A549 (cell line): Measurements from ENCODE around the gene ARID5B. TPM values are rescaled to one million over a fixed set of nuclear protein-coding genes. Genes with fewer than 3 reads are reported as not detected.

Experiments
- ATAC-seq, 2 experiments: fragments of 200-7000 bp in 1 of 2; fragments of >200 bp in 1 of 2; cut with Nextera tagmentation in 1 of 2; cut with Tn5 transposase in 1 of 2; 3 replicates each; pipeline versions ENCODE4 v1.8.0 to v1.9.1; 2018 to 2020; ENCODE audit warnings: mild to moderate bottlenecking in 1 of 2, moderate library complexity in 1 of 2
- CTCF ChIA-PET: fragments of 300-600 bp; sonication (Branson Sonifier 250); formaldehyde crosslinking; extraction: SDS; loops from one replicate; lab custom pipeline; 2021; ENCODE audit warnings: antibody characterized with exemption, inconsistent platforms; lab: Yijun Ruan, JAX
- POLR2A ChIA-PET: fragments of 350-600 bp; formaldehyde crosslinking; extraction: SDS; loops from one replicate; lab custom pipeline; 2021; ENCODE audit warnings: antibody characterized with exemption, inconsistent platforms; lab: Yijun Ruan, JAX
- DNase-seq, 2 experiments: peaks; one replicate each; pipeline versions ENCODE4 v3.0.0 to v3.0.0-alpha.2; 2011 to 2016; ENCODE audit warnings: low read depth in 1 of 2, low spot score in 1 of 2
- FAIRE-seq: peaks from 2 replicates; lab custom pipeline; 2011; peaks lifted over from hg19 to GRCh38; lab: Jason Lieb, UNC
- H3K27ac ChIP-seq, 2 experiments: fragments of >200 bp; sonication (Bioruptor Twin); formaldehyde crosslinking; 3 replicates each; pipeline ENCODE4 v1.5.1; 2016 to 2017
- H3K4me1 ChIP-seq: fragments of >200 bp; sonication (Bioruptor Twin); formaldehyde crosslinking; 3 replicates; pipeline ENCODE4 v1.6.1; 2016
- H3K4me2 ChIP-seq: fragments of >200 bp; sonication (Bioruptor Twin); formaldehyde crosslinking; 3 replicates; pipeline ENCODE4 v1.6.1; 2016
- H3K4me3 ChIP-seq: fragments of >200 bp; sonication (Bioruptor Twin); formaldehyde crosslinking; 3 replicates; pipeline ENCODE4 v1.5.1; 2016
- H3K9me3 ChIP-seq: fragments of >200 bp; sonication (Bioruptor Twin); formaldehyde crosslinking; 3 replicates; pipeline ENCODE4 v1.6.1; 2016
- ATOH8 ChIP-seq: fragments of 250-450 bp; sonication (Bioruptor Pico); IDR thresholded peaks from 2 replicates; pipeline ENCODE4 v1.5.0; 2020; ENCODE audit warnings: low read depth, mild to moderate bottlenecking, moderate library complexity
- CBX2 ChIP-seq: fragments of 200-600 bp; sonication (generic); IDR thresholded peaks from 2 replicates; pipeline ENCODE4 v1.6.1; 2016; ENCODE audit warnings: low read depth, mild to moderate bottlenecking, borderline replicate concordance
- CHD2 ChIP-seq: fragments of 150-350 bp; IDR thresholded peaks from 2 replicates; pipeline ENCODE4 v1.6.1; 2014; ENCODE audit warnings: low read length; ENCODE audit not compliant: partially characterized antibody
- CHD4 ChIP-seq: fragments of 200-600 bp; sonication (generic); IDR thresholded peaks from 2 replicates; pipeline ENCODE4 v1.6.1; 2016; ENCODE audit warnings: antibody characterized with exemption, mild to moderate bottlenecking, borderline replicate concordance
- EP300 ChIP-seq, 2 experiments: fragments of >200 bp; sonication (Bioruptor Twin); formaldehyde crosslinking; IDR thresholded peaks; 2 replicates in 1 of 2; 3 replicates in 1 of 2; pipeline ENCODE4 v1.6.1; 2016 to 2017
- HOXB13 ChIP-seq: fragments of 250-450 bp; sonication (Bioruptor Pico); IDR thresholded peaks from 2 replicates; pipeline ENCODE4 v1.5.0; 2020; ENCODE audit warnings: low read depth, mild to moderate bottlenecking, moderate library complexity
- HOXB5 ChIP-seq: fragments of 250-450 bp; sonication (Bioruptor Pico); IDR thresholded peaks from 2 replicates; pipeline ENCODE4 v1.5.0; 2020; ENCODE audit warnings: mild to moderate bottlenecking, moderate library complexity
- MAFK ChIP-seq: fragments of 450-650 bp; IDR thresholded peaks from 2 replicates; pipeline ENCODE4 v1.6.1; 2014; ENCODE audit not compliant: partially characterized antibody
- MAZ ChIP-seq: fragments of 150-350 bp; IDR thresholded peaks from 2 replicates; pipeline ENCODE4 v1.6.1; 2014; ENCODE audit warnings: antibody characterized with exemption, low read depth, low read length, borderline replicate concordance
- MYC ChIP-seq: IDR thresholded peaks from 2 replicates; pipeline ENCODE4 v1.6.1; 2012; ENCODE audit warnings: mild to moderate bottlenecking, inconsistent platforms, low read length, improper control_type of control experiment, borderline replicate concordance
- NFE2L2 ChIP-seq: fragments of 150-350 bp; conservative IDR thresholded peaks from 2 replicates; pipeline ENCODE4 v1.6.1; 2014; ENCODE audit warnings: low read length
- NPAS2 ChIP-seq: fragments of 250-450 bp; sonication (Bioruptor Pico); IDR thresholded peaks from 2 replicates; pipeline ENCODE4 v1.8.0; 2022; ENCODE audit warnings: mild to moderate bottlenecking, moderate library complexity, borderline replicate concordance
- POLR2A ChIP-seq: IDR thresholded peaks from 2 replicates; pipeline ENCODE4 v1.6.1; 2012; ENCODE audit warnings: mild to moderate bottlenecking, low read length
- POLR2AphosphoS2 ChIP-seq: conservative IDR thresholded peaks from 2 replicates; pipeline ENCODE4 v1.6.1; 2012; ENCODE audit warnings: low read length, improper control_type of control experiment, inconsistent platforms
- RAD21 ChIP-seq, 2 experiments: fragments of >200 bp in 1 of 2; sonication (Bioruptor Twin) in 1 of 2; formaldehyde crosslinking in 1 of 2; IDR thresholded peaks in 1 of 2; conservative IDR thresholded peaks in 1 of 2; 2 replicates in 1 of 2; 3 replicates in 1 of 2; pipeline ENCODE4 v1.6.1; 2012 to 2018; ENCODE audit warnings: inconsistent platforms in 1 of 2
- RCOR1 ChIP-seq: fragments of 150-350 bp; IDR thresholded peaks from 2 replicates; pipeline ENCODE4 v1.6.1; 2014; ENCODE audit warnings: antibody characterized with exemption, low read length, low read depth
- SMC3 ChIP-seq: fragments of >200 bp; sonication (Bioruptor Twin); formaldehyde crosslinking; IDR thresholded peaks from 3 replicates; pipeline ENCODE4 v1.6.1; 2018; ENCODE audit warnings: inconsistent platforms
- TFCP2L1 ChIP-seq: fragments of 250-450 bp; sonication (Bioruptor Pico); IDR thresholded peaks from 2 replicates; pipeline ENCODE4 v1.5.0; 2021; ENCODE audit warnings: mild to moderate bottlenecking
- USF2 ChIP-seq: fragments of 450-650 bp; IDR thresholded peaks from 2 replicates; pipeline ENCODE4 v1.6.1; 2014; ENCODE audit warnings: antibody characterized with exemption
- WGBS: methylation state at CpG from one replicate; pipeline ENCODE4 v1.1.6; 2017; ENCODE audit errors: missing lambda C conversion rate; 5-methylcytosine and 5-hydroxymethylcytosine counted together
- polyA plus RNA-seq, 4 experiments: library from polyadenylated mRNA; depleted of rRNA in 3 of 4; stranded (reverse); fragments of >200 nt; fragmentation: RNase III in 1 of 4; extraction: RNeasy Plus Mini Kit Qiagen cat#74134 plus additional on column Dnase treatment in 1 of 4; gene quantifications; 2 replicates in 3 of 4; 3 replicates in 1 of 4; pipeline ENCODE4 v1.2.3, GENCODE V29; 2011 to 2017
- TF ChIP-seq, protein P1 (sequence below): fragments of 150-350 bp; IDR thresholded peaks from 2 replicates; pipeline ENCODE4 v1.6.1; 2014; ENCODE audit warnings: low read depth, mild to moderate bottlenecking, low read length
- TF ChIP-seq, protein P2 (sequence below): fragments of >200 bp; sonication (Bioruptor Twin); formaldehyde crosslinking; IDR thresholded peaks from 3 replicates; pipeline ENCODE4 v1.5.1; 2016
- TF ChIP-seq, protein P3 (sequence below): IDR thresholded peaks from 2 replicates; pipeline ENCODE4 v1.6.1; 2012

ARID5B gene
- polyA plus RNA-seq, 2 of the 4 experiments (the other 2 are of a cell fraction) = 0.75 to 1.6 TPM

DNA sequence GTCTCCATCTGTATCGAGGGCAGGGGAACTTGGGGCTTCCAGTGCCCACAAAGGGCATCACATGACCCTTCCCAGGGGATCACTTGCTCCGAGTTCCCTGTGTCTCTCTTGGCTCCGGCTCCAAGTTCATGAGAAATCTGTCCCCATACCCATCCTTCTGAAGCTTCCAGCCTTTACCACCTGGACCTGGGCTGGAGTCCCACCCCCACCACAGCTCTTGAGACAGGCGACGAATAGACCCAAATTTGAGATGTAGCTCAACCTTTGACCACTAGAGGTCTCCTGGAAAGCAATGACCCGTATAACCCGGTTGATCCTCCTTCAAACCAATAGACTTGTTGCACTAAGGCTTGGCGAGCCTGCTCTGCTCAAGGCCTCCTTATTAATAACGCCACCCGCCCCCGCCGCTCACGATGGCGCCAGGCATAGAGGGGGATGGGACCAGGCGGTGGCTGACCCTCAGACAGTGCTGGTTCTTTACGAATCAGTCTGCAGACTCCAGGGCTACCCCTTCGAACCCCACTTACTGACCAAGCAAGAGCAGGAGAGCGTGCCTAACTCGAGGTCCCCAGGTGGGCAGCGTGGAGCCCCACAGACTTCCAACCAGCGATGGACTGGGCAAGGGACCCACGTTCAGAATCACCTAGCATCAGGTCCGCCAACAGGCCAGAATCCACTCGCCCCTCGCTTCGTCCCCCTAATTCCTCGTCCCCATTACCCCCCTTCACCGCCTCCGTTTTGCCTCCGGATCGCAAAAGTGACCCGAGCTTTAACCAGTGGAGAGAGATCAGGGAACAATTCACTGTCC, 4.4 kb upstream of the ARID5B start:
- ATAC-seq = peak; percentile 79 to 88
- Histone ChIP-seq H3K27ac (peak overlapping the region in 1 of 2 experiments; percentile 46; a peak in 1 of 6 replicates), H3K4me2 (peak overlapping the region; percentile 64), H3K4me1 (peaks cover 32% of the 10 kb centered on the region; the same call in 2 of the 3 replicates), H3K4me3 (peak overlapping the region; percentile 13; the same call in 1 of the 3 replicates), H3K9me3 (no peaks in the 10 kb centered on the region)
- WGBS = 50% methylated on average over 28 of the region's 32 CpGs
- no peak for FAIRE-seq
- DNase-seq = peak; percentile 80 to 89
- CTCF ChIA-PET = interaction anchor here (0.6 to 2.7 kb wide), 23 partner anchors 9 to 192 kb away, joined by 3 to 13 read pairs (median 4); no protein-coding TSS in a partner anchor
- POLR2A ChIA-PET = no interaction called here
- TF ChIP-seq RAD21 (conservative IDR thresholded peaks at IDR 0.05 in 1 of 2, IDR thresholded peaks at IDR 0.05 in 1 of 2) (peak; percentile 52 to 58), SMC3 (peak; percentile 60)
- TF ChIP-seq, protein P1, sequence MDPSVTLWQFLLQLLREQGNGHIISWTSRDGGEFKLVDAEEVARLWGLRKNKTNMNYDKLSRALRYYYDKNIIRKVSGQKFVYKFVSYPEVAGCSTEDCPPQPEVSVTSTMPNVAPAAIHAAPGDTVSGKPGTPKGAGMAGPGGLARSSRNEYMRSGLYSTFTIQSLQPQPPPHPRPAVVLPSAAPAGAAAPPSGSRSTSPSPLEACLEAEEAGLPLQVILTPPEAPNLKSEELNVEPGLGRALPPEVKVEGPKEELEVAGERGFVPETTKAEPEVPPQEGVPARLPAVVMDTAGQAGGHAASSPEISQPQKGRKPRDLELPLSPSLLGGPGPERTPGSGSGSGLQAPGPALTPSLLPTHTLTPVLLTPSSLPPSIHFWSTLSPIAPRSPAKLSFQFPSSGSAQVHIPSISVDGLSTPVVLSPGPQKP = no peak
- TF ChIP-seq, protein P2, sequence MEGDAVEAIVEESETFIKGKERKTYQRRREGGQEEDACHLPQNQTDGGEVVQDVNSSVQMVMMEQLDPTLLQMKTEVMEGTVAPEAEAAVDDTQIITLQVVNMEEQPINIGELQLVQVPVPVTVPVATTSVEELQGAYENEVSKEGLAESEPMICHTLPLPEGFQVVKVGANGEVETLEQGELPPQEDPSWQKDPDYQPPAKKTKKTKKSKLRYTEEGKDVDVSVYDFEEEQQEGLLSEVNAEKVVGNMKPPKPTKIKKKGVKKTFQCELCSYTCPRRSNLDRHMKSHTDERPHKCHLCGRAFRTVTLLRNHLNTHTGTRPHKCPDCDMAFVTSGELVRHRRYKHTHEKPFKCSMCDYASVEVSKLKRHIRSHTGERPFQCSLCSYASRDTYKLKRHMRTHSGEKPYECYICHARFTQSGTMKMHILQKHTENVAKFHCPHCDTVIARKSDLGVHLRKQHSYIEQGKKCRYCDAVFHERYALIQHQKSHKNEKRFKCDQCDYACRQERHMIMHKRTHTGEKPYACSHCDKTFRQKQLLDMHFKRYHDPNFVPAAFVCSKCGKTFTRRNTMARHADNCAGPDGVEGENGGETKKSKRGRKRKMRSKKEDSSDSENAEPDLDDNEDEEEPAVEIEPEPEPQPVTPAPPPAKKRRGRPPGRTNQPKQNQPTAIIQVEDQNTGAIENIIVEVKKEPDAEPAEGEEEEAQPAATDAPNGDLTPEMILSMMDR = peak; percentile 58

- CTCF ChIA-PET = interaction anchor here (0.6 to 2.7 kb wide), 10 partner anchors 9 to 150 kb away, joined by 3 to 13 read pairs (median 7); no protein-coding TSS in a partner anchor
- Histone ChIP-seq H3K4me3 (0 out of 3 replicates have a peak overlapping the region, but pooled peaks have one; percentile 13), H3K27ac (peak overlapping the region in 1 of 2 experiments; percentile 46; a peak in 1 of 6 replicates), H3K4me2 (peak overlapping the region; percentile 64), H3K4me1 (peaks cover 32% of the 10 kb centered on the region; the same call in 2 of the 3 replicates), H3K9me3 (no peaks in the 10 kb centered on the region)
- peak; percentile 21 to 40 for DNase-seq
- WGBS = 58% methylated on average over 10 of the region's 10 CpGs
- TF ChIP-seq MAFK = peak; percentile 95
- no peak for TF ChIP-seq POLR2A
- no peak for TF ChIP-seq HOXB5 (CRISPR knock-in tag)
- no peak for FAIRE-seq
- ATAC-seq = peak; percentile 46 to 48; a peak in 4 of 6 replicates
- POLR2A ChIA-PET = no interaction called here
These were observed 3.6 kb upstream of the ARID5B start for GRCh38 chr10:61897671-61898434.

DNA sequence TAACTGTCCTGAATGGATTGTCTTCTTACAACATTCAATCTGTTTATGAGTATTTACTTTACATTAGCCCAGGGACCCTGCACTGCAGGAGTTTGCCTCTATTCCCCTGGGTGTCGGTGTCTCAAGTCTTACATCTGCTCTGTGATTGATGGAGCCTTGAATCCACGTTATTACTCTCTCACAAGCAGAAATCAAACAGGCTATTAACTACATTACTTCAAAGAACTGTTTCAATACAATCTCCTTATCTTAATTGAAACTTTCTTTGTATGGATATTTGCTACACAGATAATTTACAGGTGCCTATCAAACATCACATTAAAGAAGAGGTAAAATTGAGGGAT, 3.1 kb upstream of the ARID5B start:
- peaks cover 32% of the 10 kb centered on the region; the same call in 2 of the 3 replicates for H3K4me1 ChIP-seq
- TF ChIP-seq, protein P3, sequence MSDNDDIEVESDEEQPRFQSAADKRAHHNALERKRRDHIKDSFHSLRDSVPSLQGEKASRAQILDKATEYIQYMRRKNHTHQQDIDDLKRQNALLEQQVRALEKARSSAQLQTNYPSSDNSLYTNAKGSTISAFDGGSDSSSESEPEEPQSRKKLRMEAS = no peak
- no peak for TF ChIP-seq NPAS2 (CRISPR knock-in tag)
- no peak for TF ChIP-seq NFE2L2
- no peak for DNase-seq
- WGBS = 6% methylated on average over 2 of the region's 2 CpGs
- ChIA-PET POLR2A (no interaction called here), CTCF (interaction anchor here (1.3 to 2.7 kb wide), 7 partner anchors 8 to 149 kb away, joined by 3 to 13 read pairs (median 4); no protein-coding TSS in a partner anchor)
- ATAC-seq = no peak
- H3K4me2 ChIP-seq = no peak overlapping the region
- no peak overlapping the region for H3K27ac ChIP-seq
- FAIRE-seq = no peak
- H3K4me3 ChIP-seq = no peak overlapping the region
- H3K9me3 ChIP-seq = no peaks in the 10 kb centered on the region

DNA sequence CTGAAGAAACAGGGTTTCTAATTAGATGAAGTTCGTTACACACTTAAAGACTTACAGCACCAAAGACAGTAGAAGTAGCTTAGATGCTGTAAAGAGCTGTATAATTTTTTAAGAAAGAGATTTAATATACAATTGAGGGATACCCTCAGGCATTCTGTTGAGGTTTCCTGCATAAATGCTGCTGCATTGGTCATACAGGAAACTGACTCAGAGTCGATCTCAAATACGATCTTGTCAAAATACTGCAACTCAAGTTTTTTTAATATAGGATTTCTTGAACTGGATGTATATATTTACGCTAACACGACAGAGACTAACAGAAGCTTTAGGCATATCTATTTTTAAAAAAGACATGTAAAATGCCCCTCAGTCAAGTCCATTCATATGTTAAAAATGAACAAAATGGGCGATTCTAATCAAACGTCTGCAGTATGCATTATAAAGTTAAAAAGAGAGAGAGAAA, 2.4 kb upstream of the ARID5B start:
- FAIRE-seq = no peak
- no peak for DNase-seq
- Histone ChIP-seq H3K4me2 (peak overlapping the region; percentile 77), H3K4me1 (peaks cover 35% of the 10 kb centered on the region), H3K4me3 (peak overlapping the region; percentile 59; the same call in 2 of the 3 replicates), H3K27ac (no peak overlapping the region), H3K9me3 (no peaks in the 10 kb centered on the region)
- ChIA-PET POLR2A (no interaction called here), CTCF (interaction anchor here (0.7 to 2.5 kb wide), 4 partner anchors 10 to 919 kb away, joined by 3 to 7 read pairs (median 4); no protein-coding TSS in a partner anchor)
- no peak for ATAC-seq
- WGBS = 21% methylated on average over 7 of the region's 7 CpGs
- TF ChIP-seq CHD2 (no peak), RCOR1 (no peak), POLR2AphosphoS2 (no peak), MYC (no peak), MAFK (no peak), CHD4 (no peak), CBX2 (no peak), HOXB13 (no peak), MAZ (no peak), EP300 (IDR thresholded peaks at IDR 0.05) (no peak), TFCP2L1 (CRISPR knock-in tag) (no peak), USF2 (no peak), ATOH8 (CRISPR knock-in tag) (no peak)
